Suprapubic skin (tissue), 4 donors: Measurements from ENCODE around the gene ZNF407. TPM values are rescaled to one million over a fixed set of nuclear protein-coding genes. Genes with fewer than 3 reads are reported as not detected.
A peak's percentile ranks its signal among the peaks of the same experiment; 100 is the strongest.

Experiments
- DNase-seq, 2 donors: peaks; one replicate each; pipeline ENCODE4 v3.0.0-alpha.2; 2019; ENCODE audit warnings: low spot score in 2 of 2
- H3K27ac ChIP-seq: fragments of 200-600 bp; sonication (generic); one replicate; pipeline ENCODE4 v1.5.1; 2019
- H3K27me3 ChIP-seq: fragments of 200-600 bp; sonication (generic); one replicate; pipeline ENCODE4 v1.5.1; 2019
- H3K36me3 ChIP-seq: fragments of 200-600 bp; sonication (generic); one replicate; pipeline ENCODE4 v1.5.1; 2019
- H3K4me1 ChIP-seq: fragments of 200-600 bp; sonication (generic); one replicate; pipeline ENCODE4 v1.5.1; 2019
- H3K4me3 ChIP-seq: fragments of 200-600 bp; sonication (generic); one replicate; pipeline ENCODE4 v1.5.1; 2019; ENCODE audit warnings: mild to moderate bottlenecking
- H3K9me3 ChIP-seq: fragments of 200-600 bp; sonication (generic); one replicate; pipeline ENCODE4 v1.5.1; 2019
- EP300 ChIP-seq: sonication (generic); formaldehyde crosslinking; IDR thresholded peaks from one replicate; pipeline ENCODE4 v1.6.1; 2017; ENCODE audit warnings: antibody characterized with exemption
- POLR2A ChIP-seq, 2 donors: fragments of 450-650 bp; IDR thresholded peaks; one replicate each; pipeline ENCODE4 v1.6.1; 2017; ENCODE audit warnings: antibody characterized with exemption in 2 of 2, mild to moderate bottlenecking in 2 of 2, moderate library complexity in 2 of 2
- POLR2AphosphoS5 ChIP-seq, 3 donors: sonication (generic); formaldehyde crosslinking; IDR thresholded peaks; one replicate each; pipeline ENCODE4 v1.6.1; 2017; ENCODE audit warnings: antibody characterized with exemption in 3 of 3
- WGBS: methylation state at CpG from one replicate; pipeline ENCODE4 v1.1.5; 2018; 5-methylcytosine and 5-hydroxymethylcytosine counted together
- total RNA-seq, 4 donors: library from RNA; depleted of rRNA; stranded (reverse); fragments of >200 nt; gene quantifications; one replicate each; pipeline ENCODE4 v1.1.0, GENCODE V29; 2016
- TF ChIP-seq, protein P1 (sequence below), 2 donors: fragments of 200-600 bp in 1 of 2; fragments of 450-650 bp in 1 of 2; sonication (generic) in 1 of 2; IDR thresholded peaks; one replicate each; pipeline ENCODE4 v1.5.1; 2016 to 2019; ENCODE audit warnings: antibody characterized with exemption in 2 of 2, mild to moderate bottlenecking in 1 of 2, moderate library complexity in 1 of 2

The ZNF407 gene
- total RNA-seq, 4 donors from 2014 or later: 10.7 to 22.1 (median 13.8) TPM

DNA sequence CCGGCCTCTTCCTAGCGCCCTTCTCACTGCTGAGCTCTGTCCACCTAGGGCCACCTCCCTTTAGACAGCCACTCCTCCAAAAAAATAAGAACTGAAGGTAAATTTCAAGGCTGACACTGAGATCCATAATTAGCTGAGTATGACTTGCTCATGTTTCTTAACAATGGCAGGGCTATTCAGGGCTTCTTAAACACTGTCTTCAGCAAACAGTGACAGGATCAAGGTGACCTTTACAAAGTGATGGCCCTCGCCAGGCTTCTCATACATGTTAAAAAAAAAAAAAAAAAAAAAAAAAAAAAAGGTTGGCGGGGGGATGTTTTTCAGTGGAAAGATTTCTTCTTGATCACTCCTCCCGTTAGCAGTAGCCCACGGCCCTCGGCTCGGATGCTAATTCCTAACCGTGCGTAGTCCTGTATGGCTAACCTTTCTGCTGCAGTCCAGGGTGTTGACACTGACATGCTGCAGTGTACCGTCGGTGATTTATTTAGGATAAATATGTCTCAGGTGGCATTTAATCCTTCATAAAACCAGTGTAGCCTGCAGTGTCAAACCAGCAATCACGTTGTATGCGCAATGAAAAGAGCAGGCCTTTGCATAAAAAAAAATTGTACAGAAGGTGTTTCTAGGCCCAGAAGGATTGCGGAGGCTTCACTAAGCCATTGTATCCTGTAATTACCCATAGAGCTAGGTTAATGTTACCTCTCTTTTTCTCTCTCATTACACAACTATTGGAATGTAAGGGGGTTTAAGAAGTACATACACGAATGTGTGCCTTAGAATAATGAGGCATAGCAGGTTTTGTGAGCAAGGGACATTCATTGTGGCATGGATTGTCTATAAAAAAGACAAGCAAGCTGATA is 468.6 kb downstream of the ZNF407 start:
- H3K27me3 ChIP-seq: no peaks in the 10 kb centered on the region
- WGBS: 90% methylated on average over 16 of the region's 16 CpGs
- H3K4me1 ChIP-seq: no peaks in the 10 kb centered on the region
- H3K36me3 ChIP-seq: peaks cover 20% of the 10 kb centered on the region
- DNase-seq: no peak
- no peak for TF ChIP-seq EP300
- H3K4me3 ChIP-seq: no peak overlapping the region
- H3K27ac ChIP-seq: no peak overlapping the region
- H3K9me3 ChIP-seq: no peaks in the 10 kb centered on the region

GRCh38 chr18:75066936-75067335 is 469.3 kb downstream of the ZNF407 start:
- H3K27ac ChIP-seq: no peak overlapping the region
- no peaks in the 10 kb centered on the region for H3K4me1 ChIP-seq
- no peak overlapping the region for H3K4me3 ChIP-seq
- no peak for DNase-seq
- 81% methylated on average over 11 of the region's 11 CpGs for WGBS
- H3K36me3 ChIP-seq: peaks cover 20% of the 10 kb centered on the region
- TF ChIP-seq POLR2AphosphoS5 (IDR thresholded peaks at IDR 0.05): no peak
- TF ChIP-seq, protein P1, sequence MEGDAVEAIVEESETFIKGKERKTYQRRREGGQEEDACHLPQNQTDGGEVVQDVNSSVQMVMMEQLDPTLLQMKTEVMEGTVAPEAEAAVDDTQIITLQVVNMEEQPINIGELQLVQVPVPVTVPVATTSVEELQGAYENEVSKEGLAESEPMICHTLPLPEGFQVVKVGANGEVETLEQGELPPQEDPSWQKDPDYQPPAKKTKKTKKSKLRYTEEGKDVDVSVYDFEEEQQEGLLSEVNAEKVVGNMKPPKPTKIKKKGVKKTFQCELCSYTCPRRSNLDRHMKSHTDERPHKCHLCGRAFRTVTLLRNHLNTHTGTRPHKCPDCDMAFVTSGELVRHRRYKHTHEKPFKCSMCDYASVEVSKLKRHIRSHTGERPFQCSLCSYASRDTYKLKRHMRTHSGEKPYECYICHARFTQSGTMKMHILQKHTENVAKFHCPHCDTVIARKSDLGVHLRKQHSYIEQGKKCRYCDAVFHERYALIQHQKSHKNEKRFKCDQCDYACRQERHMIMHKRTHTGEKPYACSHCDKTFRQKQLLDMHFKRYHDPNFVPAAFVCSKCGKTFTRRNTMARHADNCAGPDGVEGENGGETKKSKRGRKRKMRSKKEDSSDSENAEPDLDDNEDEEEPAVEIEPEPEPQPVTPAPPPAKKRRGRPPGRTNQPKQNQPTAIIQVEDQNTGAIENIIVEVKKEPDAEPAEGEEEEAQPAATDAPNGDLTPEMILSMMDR (IDR thresholded peaks at IDR 0.05): no peak
- TF ChIP-seq EP300: no peak
- TF ChIP-seq POLR2A (IDR thresholded peaks at IDR 0.05): no peak
- no peaks in the 10 kb centered on the region for H3K9me3 ChIP-seq
- no peaks in the 10 kb centered on the region for H3K27me3 ChIP-seq

GRCh38 chr18:75067996-75068645 is 470.5 kb downstream of the ZNF407 start:
- H3K27ac ChIP-seq: no peak overlapping the region
- H3K36me3 ChIP-seq: peaks cover 16% of the 10 kb centered on the region
- TF ChIP-seq POLR2A (IDR thresholded peaks at IDR 0.05) (no peak), POLR2AphosphoS5 (IDR thresholded peaks at IDR 0.05) (no peak), EP300 (no peak)
- TF ChIP-seq, protein P1 (IDR thresholded peaks at IDR 0.05): no peak
- no peaks in the 10 kb centered on the region for H3K27me3 ChIP-seq
- H3K4me3 ChIP-seq: no peak overlapping the region
- H3K4me1 ChIP-seq: no peaks in the 10 kb centered on the region
- no peaks in the 10 kb centered on the region for H3K9me3 ChIP-seq
- DNase-seq: no peak
- WGBS: 86% methylated on average over 17 of the region's 17 CpGs

- TF ChIP-seq, protein P1 (IDR thresholded peaks at IDR 0.05): no peak
- TF ChIP-seq POLR2AphosphoS5 (IDR thresholded peaks at IDR 0.05): no peak
- TF ChIP-seq POLR2A (IDR thresholded peaks at IDR 0.05): no peak
- TF ChIP-seq EP300: no peak
- 80% methylated on average over 17 of the region's 20 CpGs for WGBS
- H3K27me3 ChIP-seq: no peaks in the 10 kb centered on the region
- no peak overlapping the region for H3K27ac ChIP-seq
- no peak overlapping the region for H3K4me3 ChIP-seq
- H3K36me3 ChIP-seq: peaks cover 8% of the 10 kb centered on the region
- H3K4me1 ChIP-seq: no peaks in the 10 kb centered on the region
- DNase-seq: no peak
- H3K9me3 ChIP-seq: no peaks in the 10 kb centered on the region
Observed at GRCh38 chr18:75068682-75069435, 471.2 kb downstream of the ZNF407 start.

DNA sequence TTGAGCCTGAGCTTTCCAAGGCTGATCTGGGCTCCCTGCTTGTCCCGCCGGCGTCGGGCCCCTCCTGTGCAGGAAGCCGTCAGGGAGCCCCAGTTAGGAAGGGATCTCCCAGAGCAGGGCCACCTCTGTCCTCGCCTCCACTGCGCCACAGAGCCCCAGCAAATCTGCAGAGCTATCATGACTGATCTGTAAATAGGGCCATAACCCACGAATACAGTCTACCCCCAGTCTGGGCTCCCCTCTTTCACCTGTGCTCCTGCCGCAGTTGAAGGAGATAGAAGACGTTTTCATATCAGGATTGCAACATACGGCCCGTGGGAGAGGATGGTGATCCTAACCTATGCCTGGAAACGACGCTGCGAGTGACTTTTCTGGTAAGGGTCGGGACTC is 472.6 kb downstream of the ZNF407 start:
- Histone ChIP-seq H3K4me3 (no peak overlapping the region), H3K27ac (peak overlapping the region; percentile 68), H3K36me3 (no peaks in the 10 kb centered on the region), H3K9me3 (peaks cover 2% of the 10 kb centered on the region), H3K4me1 (no peaks in the 10 kb centered on the region), H3K27me3 (no peaks in the 10 kb centered on the region)
- no peak for TF ChIP-seq POLR2A (IDR thresholded peaks at IDR 0.05)
- no peak for TF ChIP-seq POLR2AphosphoS5 (IDR thresholded peaks at IDR 0.05)
- TF ChIP-seq, protein P1 (IDR thresholded peaks at IDR 0.05): no peak
- TF ChIP-seq EP300: no peak
- WGBS: 86% methylated on average over 12 of the region's 16 CpGs
- no peak for DNase-seq
